Psoas muscle (tissue), 8 donors: Measurements from ENCODE around the gene FSTL5. TPM values are rescaled to one million over a fixed set of nuclear protein-coding genes. Genes with fewer than 3 reads are reported as not detected.

Experiments used
- ATAC-seq, 4 donors: fragments of 200-7000 bp; cut with Tn5 transposase; one replicate each; pipeline ENCODE4 v1.9.1; 2020; ENCODE audit warnings: moderate library complexity in 3 of 4, mild to moderate bottlenecking in 2 of 4
- DNase-seq, 2 donors: peaks; one replicate each; pipeline ENCODE4 v3.0.0-alpha.2; 2020
- H3K27ac ChIP-seq: fragments of 200-600 bp; one replicate; pipeline ENCODE4 v1.8.0; 2022
- H3K27me3 ChIP-seq, 3 donors: fragments of 200-600 bp in 1 of 3; one replicate each; pipeline versions ENCODE4 v1.6.1 to v1.8.0; 2013 to 2022; ENCODE audit warnings: low read length in 2 of 3, mild to moderate bottlenecking in 2 of 3, moderate library complexity in 1 of 3; ENCODE audit not compliant: insufficient read depth in 3 of 3
- H3K36me3 ChIP-seq, 2 donors: fragments of 200-600 bp in 1 of 2; one replicate each; pipeline versions ENCODE4 v1.6.1 to v1.8.0; 2013 to 2022; ENCODE audit warnings: low read depth in 1 of 2, mild to moderate bottlenecking in 1 of 2, moderate library complexity in 1 of 2; ENCODE audit not compliant: insufficient read depth in 1 of 2
- H3K4me1 ChIP-seq: fragments of 200-600 bp; one replicate; pipeline ENCODE4 v1.8.0; 2022
- H3K4me3 ChIP-seq: fragments of 200-600 bp; one replicate; pipeline ENCODE4 v1.8.0; 2022; ENCODE audit warnings: mild to moderate bottlenecking
- H3K9me3 ChIP-seq: fragments of 200-600 bp; one replicate; pipeline ENCODE4 v1.8.0; 2022
- CTCF ChIP-seq: fragments of 200-600 bp; IDR thresholded peaks from one replicate; pipeline ENCODE4 v1.8.0; 2022; ENCODE audit warnings: antibody characterized with exemption
- WGBS, 3 donors: extraction: QIAGEN DNeasy Blood & Tissue Kit; methylation state at CpG; one replicate each; pipeline versions ENCODE4 v1.1.6 to v1.1.7; 2013; 5-methylcytosine and 5-hydroxymethylcytosine counted together
- intact Hi-C, 2 donors: fragments of 100-400 bp; cut with DNase I; formaldehyde crosslinking; loops; one replicate each; pipeline versions ENCODE4 v1.11.0 to v1.14.2; 2022
- polyA plus RNA-seq, 3 donors: library from polyadenylated mRNA; stranded (reverse); fragments of 200-250 nt; gene quantifications; one replicate each; pipeline ENCODE4 v1.2.3, GENCODE V29; 2013
- total RNA-seq, 4 donors: library from RNA; stranded (reverse); fragmentation: NEBNext Ultra II Directional in 2 of 4; extraction: Animal tissue kit (Norgen Biotek cat#: 25700) in 2 of 4; gene quantifications; one replicate each; pipeline versions ENCODE4 v1.2.1 to v1.2.4, GENCODE V29; 2021 to 2023
- donor health status: healthy with polysubstance abuse.
- donor health status: DM: no; HTN: no; CAD: no; lungs with moderate emphysema.
- donor health status: Bipolar disorder and iron deficiency.
- donor health status: healthy.
- donor health status: DM: yes; HTN: yes; CAD: no.
- donor health status: DM: no; HTN: no; CAD: no.
- donor health status: DM: no; HTN: no; CAD: no.
- donor health status: DM: yes; HTN: yes; CAD: no.

FSTL5 gene
- total and polyA plus RNA-seq, 7 donors: 0.01 TPM; not detected in 4

GRCh38 chr4:161987611-161988010 lies 176.2 kb downstream of the FSTL5 start:
- ATAC-seq (no peak), DNase-seq (no peak)
- no peaks in the 10 kb centered on the region for H3K36me3 ChIP-seq
- H3K27ac ChIP-seq: no peak overlapping the region
- intact Hi-C loops: no loop called here
- H3K27me3 ChIP-seq: no peaks in the 10 kb centered on the region
- 65 to 83% (median 77%) methylated on average over 1 of the region's 1 CpG for WGBS, 3 donors
- H3K4me1 ChIP-seq: no peaks in the 10 kb centered on the region
- TF ChIP-seq CTCF: no peak
- no peaks in the 10 kb centered on the region for H3K9me3 ChIP-seq
- H3K4me3 ChIP-seq: no peak overlapping the region

- ATAC-seq (no peak), DNase-seq (no peak)
- intact Hi-C loops: no loop called here
- Histone ChIP-seq H3K27ac (no peak overlapping the region), H3K9me3 (no peaks in the 10 kb centered on the region), H3K36me3 (no peaks in the 10 kb centered on the region), H3K4me1 (no peaks in the 10 kb centered on the region), H3K4me3 (no peak overlapping the region), H3K27me3 (no peaks in the 10 kb centered on the region)
- TF ChIP-seq CTCF: no peak
- 65 to 72% (median 70%) methylated on average over 2 of the region's 2 CpGs for WGBS, 3 donors
Observed at GRCh38 chr4:161952382-161952781, 211.4 kb downstream of the FSTL5 start.

GRCh38 chr4:161949946-161950725 lies 213.7 kb downstream of the FSTL5 start:
- Histone ChIP-seq H3K27me3 (no peaks in the 10 kb centered on the region), H3K9me3 (no peaks in the 10 kb centered on the region), H3K4me3 (no peak overlapping the region), H3K36me3 (no peaks in the 10 kb centered on the region), H3K4me1 (no peaks in the 10 kb centered on the region), H3K27ac (no peak overlapping the region)
- ATAC-seq (no peak), DNase-seq (no peak)
- WGBS, 3 donors: 71 to 83% (median 73%) methylated on average over 4 of the region's 4 CpGs
- intact Hi-C loops: no loop called here
- TF ChIP-seq CTCF: no peak

- ATAC-seq (no peak), DNase-seq (no peak)
- Histone ChIP-seq H3K9me3 (no peaks in the 10 kb centered on the region), H3K4me1 (no peaks in the 10 kb centered on the region), H3K27me3 (no peaks in the 10 kb centered on the region), H3K36me3 (no peaks in the 10 kb centered on the region), H3K4me3 (no peak overlapping the region), H3K27ac (no peak overlapping the region)
- 80 to 88% (median 84%) methylated on average over 6 of the region's 6 CpGs for WGBS, 3 donors
- intact Hi-C loops: no loop called here
- no peak for TF ChIP-seq CTCF
Observed at GRCh38 chr4:161948026-161948770, 215.6 kb downstream of the FSTL5 start.
